Activated CD4-positive, alpha-beta T cell treated with anti-CD3 and anti-CD28 coated beads, Interleukin-2, Interleukin-4, amounts not matched to agents 100 ng/mL and 50 ng/mL, durations not matched to agents 16 hours and 8 hours (primary cell): ENCODE data around the gene FAM32A.

Experiments used
- DNase-seq: peaks from one replicate; pipeline ENCODE4 v3.0.0-alpha.2; 2020; ENCODE audit warnings: low spot score

The FAM32A gene

DNA sequence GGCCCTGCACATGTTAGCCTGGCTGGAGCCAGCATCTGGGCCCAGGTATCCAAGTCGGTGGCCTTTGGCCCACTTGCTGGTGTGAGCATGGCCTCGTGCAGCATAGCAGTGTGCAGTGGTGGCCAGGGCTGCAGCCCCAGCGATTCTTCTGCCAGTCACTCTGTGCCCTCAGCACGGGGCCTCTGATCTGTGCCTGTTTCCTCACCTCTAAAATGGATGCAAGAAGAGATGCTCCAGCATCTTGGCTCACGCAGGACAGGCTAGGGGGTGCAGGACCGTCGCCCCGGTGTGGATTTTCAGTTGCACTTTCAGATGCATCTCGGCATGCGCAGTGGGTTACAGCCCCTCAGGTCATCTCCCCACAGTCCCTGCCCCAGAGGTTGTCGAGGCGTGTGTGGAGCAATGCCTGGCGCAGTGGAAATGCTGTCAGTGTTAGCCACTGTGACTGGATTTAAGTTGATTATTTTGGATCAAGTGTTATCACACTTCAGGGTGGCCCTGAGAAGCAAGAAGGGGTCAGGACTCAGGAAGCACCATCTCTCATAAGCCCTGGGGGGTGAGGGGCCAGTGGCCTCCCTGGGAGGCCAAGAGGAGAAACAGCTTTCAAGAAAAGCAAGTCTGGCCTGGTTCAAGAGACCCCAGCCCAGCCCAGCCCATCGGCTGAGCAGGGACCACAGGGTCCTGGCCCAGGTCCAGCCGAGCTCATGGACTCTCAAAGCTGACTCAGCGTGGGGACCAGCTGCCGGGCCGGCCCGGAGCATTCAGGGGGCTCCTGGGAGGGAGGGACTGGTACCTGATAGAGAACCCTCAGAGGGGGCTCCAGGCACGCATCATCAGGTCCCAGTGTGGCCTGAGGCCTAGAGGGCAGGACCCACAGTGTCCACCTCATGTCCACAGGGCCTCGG is 40.3 kb downstream of the FAM32A start:
- DNase-seq = no peak

DNA sequence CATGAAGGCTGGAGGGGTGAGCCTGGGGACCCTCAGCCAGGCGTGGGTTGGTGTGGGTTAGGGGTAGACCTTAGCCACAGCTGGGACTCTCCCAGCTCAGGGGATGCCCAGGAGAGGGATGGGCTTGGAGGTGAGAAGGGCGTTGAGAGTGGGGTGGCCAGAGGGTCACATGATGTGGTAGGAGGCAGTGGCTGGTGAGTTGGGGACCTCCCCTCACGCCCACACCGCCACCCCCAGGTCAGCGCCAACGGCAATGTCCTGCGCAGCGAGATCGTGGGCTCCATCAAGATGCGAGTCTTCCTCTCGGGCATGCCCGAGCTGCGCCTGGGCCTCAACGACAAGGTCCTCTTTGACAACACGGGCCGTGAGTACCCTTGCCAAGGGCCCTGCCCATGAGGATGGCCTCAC is 41.0 kb downstream of the FAM32A start:
- no peak for DNase-seq

DNA sequence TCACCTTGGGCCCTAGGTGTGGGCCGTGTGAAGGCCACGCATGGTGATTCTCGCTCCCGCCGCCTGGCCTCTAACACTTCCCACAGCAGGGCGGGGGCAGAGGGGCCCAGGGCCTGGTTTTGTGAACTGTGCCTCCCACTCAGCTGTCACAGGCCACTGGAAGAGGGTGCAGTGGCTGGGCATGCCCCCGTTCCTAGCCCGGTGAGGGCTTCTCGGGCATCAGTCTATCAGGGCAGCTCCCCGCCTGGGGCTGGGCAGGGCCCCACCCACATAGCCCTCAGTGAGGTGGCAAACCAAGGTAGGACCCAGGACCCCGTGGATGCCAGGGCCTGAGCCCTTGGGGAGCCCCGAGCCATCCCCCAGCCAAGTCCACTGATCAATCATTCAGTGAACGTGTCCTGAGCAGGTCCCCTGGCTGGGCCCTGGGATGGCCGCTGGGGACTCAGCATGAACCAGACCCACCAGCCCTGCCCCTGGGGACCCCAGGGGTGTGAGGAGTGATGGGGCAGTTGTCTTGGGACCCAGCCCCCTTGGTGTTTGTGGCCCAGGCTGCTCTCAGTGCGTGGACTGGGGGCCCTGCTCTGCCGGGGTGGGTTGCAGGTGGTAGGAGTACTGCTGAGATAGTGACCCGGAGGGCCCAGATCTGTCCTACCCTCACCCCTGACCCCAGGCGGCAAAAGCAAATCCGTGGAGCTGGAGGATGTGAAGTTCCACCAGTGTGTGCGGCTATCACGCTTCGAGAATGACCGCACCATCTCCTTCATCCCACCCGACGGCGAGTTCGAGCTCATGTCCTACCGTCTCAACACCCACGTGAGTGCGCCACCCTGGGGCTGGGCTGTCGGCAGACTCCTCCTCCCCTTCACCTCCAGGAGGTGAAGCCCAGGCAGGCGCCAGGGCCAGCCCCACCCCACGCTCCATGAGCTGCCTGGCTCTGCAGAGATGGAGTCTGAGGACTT is 41.9 kb downstream of the FAM32A start:
- no peak for DNase-seq

DNA sequence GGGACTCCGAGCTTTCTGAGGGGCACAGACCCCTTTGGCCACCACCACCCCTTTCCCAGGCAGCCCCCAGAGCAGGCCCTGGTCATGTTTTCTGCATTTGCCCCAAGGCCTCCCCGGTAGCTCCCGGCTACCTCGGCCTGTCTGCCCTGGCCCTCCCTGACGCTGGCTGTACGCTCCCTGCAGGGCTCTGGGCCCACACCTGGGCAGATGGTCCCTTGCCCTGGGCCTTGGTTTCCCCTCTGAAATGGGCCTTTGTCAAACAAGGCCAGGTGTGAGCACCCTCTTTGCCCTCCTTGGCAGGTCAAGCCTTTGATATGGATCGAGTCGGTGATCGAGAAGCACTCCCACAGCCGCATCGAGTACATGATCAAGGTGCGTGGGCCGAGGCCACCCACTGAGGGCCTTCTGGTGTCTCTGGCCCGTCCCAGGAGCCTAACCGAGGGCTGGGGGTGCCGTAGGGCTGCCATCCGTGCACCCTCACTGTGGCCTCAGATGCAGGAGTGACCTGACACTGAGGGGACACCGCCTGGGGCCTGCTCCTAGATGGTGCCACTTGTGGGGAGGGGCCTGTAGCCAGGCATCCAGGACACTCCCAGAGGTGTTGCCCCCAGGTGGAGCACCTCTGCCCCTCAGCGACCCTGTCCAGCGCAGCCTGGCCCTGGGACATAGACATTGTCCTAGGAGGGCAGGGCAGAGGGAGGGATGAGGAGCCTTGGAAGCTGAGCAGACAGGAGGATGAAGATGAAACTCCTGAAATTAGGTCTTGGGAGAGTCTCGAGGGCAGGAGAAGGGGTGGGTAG is 42.8 kb downstream of the FAM32A start:
- no peak for DNase-seq

DNA sequence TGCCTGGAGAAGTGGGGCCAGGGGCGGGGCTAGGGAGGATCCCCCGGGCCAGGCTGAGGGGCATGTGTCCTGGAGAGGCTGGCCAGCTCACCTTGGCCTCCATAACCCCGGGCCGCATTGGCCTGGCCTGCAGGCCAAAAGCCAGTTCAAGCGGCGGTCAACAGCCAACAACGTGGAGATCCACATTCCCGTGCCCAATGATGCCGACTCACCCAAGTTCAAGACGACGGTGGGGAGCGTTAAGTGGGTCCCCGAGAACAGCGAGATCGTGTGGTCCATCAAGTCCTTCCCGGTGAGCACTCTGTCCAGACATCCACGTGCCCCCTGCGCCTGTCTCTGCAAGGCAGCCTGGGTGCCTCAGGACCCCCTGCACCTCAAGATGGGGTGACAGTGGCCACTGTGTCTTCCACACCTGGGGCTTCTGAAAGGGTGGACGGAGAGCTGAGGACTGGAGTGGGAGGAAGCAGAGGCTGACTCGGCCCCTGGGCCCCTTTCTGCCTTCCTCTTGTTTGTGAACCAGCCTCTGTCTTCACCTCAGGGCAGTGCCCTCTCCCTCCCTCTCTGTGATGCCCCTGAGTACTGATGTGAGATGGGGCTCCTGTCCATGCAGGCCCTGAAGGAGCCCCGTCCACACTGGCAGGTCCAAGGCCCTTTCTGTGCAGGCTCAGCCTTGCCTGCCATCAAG is 43.6 kb downstream of the FAM32A start:
- no peak for DNase-seq

DNA sequence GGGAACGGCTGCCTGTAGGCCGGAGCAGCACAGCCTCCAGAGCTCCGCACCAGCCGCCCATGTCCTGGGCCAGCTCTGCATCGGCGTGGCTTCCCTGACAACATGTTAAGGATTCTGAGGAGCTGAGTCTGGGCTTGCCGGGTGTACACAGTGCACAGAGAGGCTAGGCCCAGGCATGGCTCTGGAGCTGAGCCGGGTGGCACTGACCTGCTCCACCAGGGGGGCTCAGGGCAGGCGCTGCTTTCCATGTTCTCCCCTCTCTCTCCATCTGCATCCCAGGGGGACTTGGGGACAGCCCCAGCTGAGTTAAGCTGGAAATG is 44.1 kb downstream of the FAM32A start:
- no peak for DNase-seq

DNA sequence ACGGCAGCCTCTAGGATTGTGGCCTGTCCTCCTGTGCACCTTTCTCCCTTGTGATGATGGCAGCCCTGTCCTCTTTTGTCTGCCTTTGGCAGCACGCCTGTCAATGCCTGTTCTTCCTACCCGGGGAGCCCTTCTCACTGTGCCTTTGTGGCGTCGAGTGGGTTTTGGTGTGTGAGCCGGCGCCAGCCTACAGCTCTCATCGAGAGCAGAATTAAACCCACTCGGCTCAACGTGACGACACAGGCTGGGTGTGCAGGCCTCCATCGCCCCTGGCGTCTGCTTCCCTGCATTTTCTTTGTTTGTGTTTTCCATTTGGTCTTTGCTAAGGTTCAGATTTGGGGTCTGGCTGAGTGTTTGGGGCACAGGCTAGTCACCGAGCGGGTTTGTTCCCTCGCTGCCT is 46.9 kb downstream of the FAM32A start:
- no peak for DNase-seq

DNA sequence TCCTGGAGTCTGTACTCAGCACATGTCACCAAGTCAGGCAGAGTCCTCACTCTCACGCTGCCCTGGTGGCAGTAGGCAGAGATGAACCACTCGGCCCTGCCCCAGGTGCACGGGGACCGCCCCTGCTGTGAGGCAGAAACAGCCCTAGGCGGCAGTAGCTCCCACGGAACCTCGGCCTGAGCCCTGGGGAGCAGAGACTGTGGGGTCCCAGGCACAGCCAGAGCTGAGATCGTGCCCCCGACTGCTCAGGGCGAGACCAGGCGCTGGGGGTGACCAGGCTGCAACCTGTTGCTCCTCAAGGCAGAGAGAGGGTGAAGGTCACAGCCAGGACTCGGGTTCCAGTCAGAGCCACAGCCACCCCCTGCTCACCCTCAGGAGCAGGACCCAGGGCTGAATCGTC is 47.4 kb downstream of the FAM32A start:
- DNase-seq = no peak

DNA sequence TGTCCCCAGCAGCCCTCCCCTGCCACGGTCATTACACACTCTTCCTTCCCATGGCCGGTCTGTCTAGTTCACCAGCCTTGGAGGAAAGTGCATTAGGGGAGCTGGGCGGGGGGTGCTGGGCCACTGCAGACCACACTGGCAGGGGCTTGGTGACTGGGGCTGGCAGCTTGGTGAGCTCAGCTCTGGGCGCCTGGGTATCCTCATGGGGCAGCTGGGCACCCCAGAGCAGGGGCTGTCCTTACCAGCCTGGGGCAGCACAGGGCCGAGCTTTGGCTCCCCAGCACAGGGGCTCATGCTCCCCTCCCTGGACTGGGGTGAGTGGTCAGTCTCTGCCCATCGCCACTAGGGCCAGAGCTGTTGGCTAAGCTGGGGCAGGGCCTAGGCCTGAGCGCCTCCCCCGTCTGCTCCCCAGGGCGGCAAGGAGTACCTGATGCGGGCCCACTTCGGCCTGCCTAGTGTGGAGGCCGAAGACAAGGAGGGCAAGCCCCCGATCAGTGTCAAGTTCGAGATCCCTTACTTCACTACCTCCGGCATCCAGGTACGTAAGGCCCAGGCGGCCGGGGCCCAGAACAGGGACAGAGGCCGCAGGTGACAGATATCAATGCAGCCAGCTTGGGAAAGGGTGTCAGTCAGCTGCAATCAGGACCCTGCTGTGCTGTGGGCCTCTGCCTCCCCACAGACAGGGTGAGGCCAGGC is 48.0 kb downstream of the FAM32A start:
- DNase-seq = no peak

DNA sequence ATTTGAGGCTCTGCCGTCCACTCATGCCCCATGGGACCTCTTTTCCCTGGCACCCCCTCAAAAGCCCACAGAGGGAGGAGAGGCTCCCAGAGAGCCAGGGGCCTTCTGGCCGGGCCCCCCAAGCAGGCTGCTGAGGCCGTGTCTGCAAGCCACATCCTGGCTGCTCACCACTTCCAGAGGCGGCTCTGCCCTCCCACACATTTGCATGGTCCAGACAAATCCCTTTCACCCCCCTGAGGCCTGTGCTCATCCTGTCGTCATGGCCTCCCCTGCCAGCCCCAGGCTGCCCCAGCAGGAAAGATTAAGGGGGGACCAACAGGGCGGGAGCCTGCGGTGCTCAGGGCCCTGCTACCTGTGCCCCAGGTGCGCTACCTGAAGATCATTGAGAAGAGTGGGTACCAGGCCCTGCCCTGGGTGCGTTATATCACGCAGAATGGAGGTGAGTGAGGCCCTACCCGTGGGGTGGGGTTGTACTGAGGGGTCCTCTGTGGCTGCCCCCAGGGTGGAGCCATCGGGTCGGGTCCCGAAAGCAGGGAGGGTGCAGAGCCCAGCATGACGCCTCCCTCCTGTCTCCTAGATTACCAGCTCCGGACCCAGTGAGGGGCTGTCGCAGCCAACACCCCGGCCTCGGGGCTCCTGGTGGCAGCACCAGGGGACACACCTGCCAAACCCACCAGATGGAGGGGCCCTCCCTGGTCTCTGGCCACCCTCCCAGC is 48.8 kb downstream of the FAM32A start:
- no peak for DNase-seq

DNA sequence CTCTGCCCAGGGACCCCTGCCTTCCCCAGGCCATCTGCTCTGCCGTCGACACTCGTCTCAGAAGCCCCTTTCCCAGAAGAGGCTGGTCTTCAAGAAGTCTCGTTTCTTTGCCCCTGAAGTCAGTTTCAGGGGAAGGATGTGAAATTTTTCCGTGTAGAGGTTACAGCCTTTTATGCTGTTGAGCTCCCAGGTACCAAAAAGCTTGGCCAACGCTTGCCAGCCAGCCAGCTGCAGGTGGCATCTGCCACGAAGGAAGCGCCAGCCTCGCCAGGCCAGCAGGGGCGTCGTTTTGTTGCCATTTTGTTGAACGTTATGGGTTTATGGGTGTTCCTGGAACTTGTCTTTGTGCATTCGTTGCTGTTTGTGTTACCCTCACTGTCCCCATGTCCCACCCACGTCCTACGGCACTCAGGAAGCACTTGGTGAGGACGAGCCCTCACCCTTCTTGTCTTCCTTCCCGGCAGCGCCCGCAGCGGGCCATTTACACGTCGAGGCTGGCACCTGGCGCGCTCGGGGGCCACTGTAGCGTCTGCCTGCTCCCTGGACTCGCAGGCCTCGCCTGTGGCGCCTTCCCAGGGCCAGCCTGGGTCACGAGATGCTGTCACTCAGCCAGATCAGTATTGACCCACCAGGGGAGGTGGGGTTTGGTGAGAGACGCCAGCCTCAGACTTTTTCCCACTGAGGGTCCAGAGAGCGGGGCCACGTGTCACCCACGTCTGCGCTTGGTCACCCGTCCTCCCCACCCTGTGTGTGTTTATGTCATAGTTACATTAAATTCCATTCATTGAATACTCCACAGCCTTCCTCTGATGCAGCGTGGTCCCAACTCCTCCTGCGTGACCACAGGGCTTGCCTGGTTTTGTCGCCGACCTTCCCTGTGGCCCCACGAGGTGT is 49.6 kb downstream of the FAM32A start:
- no peak for DNase-seq

DNA sequence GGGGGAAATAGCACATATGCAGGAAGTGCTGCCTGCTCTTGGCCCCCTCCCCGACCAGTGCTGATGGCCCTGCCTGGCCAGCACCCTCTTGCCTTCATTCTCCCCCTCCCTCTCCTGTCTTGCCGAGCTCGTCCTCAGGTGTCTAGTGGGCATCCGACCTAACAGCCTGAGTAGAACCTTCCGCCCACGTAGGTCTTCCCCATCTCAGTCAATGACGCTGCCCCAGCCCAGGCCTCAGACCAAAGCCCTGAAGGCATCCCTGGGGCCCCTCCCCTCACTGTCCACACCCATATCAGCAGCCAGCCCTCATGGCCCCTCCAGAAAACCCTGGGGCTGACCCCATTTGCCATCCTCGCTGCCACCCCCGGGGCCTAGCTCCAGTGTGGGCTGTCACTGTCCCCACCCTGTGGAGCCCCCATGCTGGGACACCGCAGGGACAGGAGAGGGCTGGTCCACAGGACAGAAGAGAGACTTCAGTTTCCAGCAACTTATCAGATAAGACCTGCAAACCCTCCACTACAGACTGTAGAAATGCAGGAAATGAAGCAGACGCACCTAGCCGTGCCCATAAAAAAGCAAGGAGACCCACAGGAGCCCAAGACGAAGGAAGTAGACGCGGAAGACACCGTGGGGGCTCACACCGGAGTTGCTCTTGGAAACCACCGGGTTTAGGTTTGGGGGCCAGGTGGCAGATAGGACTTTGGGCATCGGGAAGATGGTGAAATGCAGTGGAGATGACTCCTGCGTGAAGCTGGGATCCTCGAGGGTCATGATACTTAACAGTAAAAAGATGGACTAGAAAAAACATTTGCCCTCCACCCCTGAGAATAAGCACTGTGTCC is 50.8 kb downstream of the FAM32A start:
- DNase-seq = no peak
